ENCODE data around the gene SETD1B. TPM values are rescaled to one million over a fixed set of nuclear protein-coding genes. Genes with fewer than 3 reads are reported as not detected.

The SETD1B gene
- total RNA-seq, 1 experiment from 2014 or later = 40.4 TPM

- H3K27me3 Mint-ChIP-seq (ENCODE audit: low read depth) = no peaks in the 10 kb centered on the region
- H2BK20ac ChIP-seq (ENCODE audit: low read depth, low read length, poor library complexity, severe bottlenecking) = no peak overlapping the region
- H3K36me3 Mint-ChIP-seq (ENCODE audit: insufficient read depth in 1 of 3, low read depth in 3 of 3) = peaks cover 19 to 70% (median 51%) of the 10 kb centered on the region in 3 experiments
- H3K4me1 Mint-ChIP-seq = peaks cover 21 to 26% of the 10 kb centered on the region in 2 experiments
- no CpG with 5 or more reads among the region's 14 CpGs for WGBS (ENCODE audit: extremely low coverage, insufficient read length, low lambda C conversion rate)
- H3K4me3 Mint-ChIP-seq = no peak overlapping the region
- no peaks in the 10 kb centered on the region; a peak in 1 of 5 replicates for H3K9me3 Mint-ChIP-seq
- no peak overlapping the region for H3K14ac ChIP-seq (ENCODE audit: insufficient read depth, low read length)
- peaks cover 2% of the 10 kb centered on the region for H3K79me1 ChIP-seq (ENCODE audit: insufficient read depth, low read depth, low read length, poor library complexity, severe bottlenecking)
- no peak overlapping the region for H2AFZ ChIP-seq (ENCODE audit: low read length)
- peaks cover 5% of the 10 kb centered on the region for H3K23me2 ChIP-seq (ENCODE audit: insufficient read length, low read depth, low read length, poor library complexity, severe bottlenecking)
- no peak for DNase-seq
- no peak overlapping the region for H3T11ph ChIP-seq (ENCODE audit: low read length)
- H2AK5ac ChIP-seq (ENCODE audit: insufficient read length, low read length) = no peak overlapping the region
- H2BK120ac ChIP-seq (ENCODE audit: low read depth, low read length, poor library complexity, severe bottlenecking) = no peak overlapping the region
- H3K56ac ChIP-seq (ENCODE audit: insufficient read length, low read depth, low read length) = no peak overlapping the region
- no peak overlapping the region for H3K23ac ChIP-seq (ENCODE audit: insufficient read length, low read depth, low read length)
- no peak overlapping the region for H3K9ac ChIP-seq (ENCODE audit: extremely low read depth, insufficient read length, low read length)
- H3K27ac Mint-ChIP-seq = no peak overlapping the region
- H3K27ac ChIP-seq (ENCODE audit: insufficient read length, low read depth, low read length) = no peak overlapping the region
- H3K4me1 ChIP-seq (ENCODE audit: insufficient read depth, low read length) = no peaks in the 10 kb centered on the region
- no peak overlapping the region for H4K8ac ChIP-seq (replicated peaks; ENCODE audit: insufficient read length, low read depth, low read length)
- H4K5ac ChIP-seq (ENCODE audit: insufficient read length, low read depth, low read length) = no peak overlapping the region
- H3K79me2 ChIP-seq (ENCODE audit: insufficient read depth, low read length) = peaks cover 3% of the 10 kb centered on the region; the same call in 1 of the 2 replicates
- no peaks in the 10 kb centered on the region for H4K20me1 ChIP-seq (ENCODE audit: control insufficient read depth, insufficient read depth, insufficient read length)
- H3K4me2 ChIP-seq (ENCODE audit: insufficient read depth, insufficient read length, low read length) = no peak overlapping the region
- no peaks in the 10 kb centered on the region for H3K27me3 ChIP-seq (ENCODE audit: insufficient read depth, low read length)
- H3K9me3 ChIP-seq (ENCODE audit: control insufficient read depth, low read depth, low read length) = no peaks in the 10 kb centered on the region
- no peak overlapping the region for H3K4ac ChIP-seq (ENCODE audit: low read depth, low read length)
- no peak overlapping the region for H2BK12ac ChIP-seq (ENCODE audit: insufficient read length, low read depth, low read length)
- H4K91ac ChIP-seq (ENCODE audit: insufficient read length, low read depth, low read length) = no peak overlapping the region
- no peak overlapping the region for H3K18ac ChIP-seq (ENCODE audit: insufficient read length, low read depth, low read length)
- no peak overlapping the region for H2BK15ac ChIP-seq (ENCODE audit: low read depth, low read length)
- TF ChIP-seq, protein P1, sequence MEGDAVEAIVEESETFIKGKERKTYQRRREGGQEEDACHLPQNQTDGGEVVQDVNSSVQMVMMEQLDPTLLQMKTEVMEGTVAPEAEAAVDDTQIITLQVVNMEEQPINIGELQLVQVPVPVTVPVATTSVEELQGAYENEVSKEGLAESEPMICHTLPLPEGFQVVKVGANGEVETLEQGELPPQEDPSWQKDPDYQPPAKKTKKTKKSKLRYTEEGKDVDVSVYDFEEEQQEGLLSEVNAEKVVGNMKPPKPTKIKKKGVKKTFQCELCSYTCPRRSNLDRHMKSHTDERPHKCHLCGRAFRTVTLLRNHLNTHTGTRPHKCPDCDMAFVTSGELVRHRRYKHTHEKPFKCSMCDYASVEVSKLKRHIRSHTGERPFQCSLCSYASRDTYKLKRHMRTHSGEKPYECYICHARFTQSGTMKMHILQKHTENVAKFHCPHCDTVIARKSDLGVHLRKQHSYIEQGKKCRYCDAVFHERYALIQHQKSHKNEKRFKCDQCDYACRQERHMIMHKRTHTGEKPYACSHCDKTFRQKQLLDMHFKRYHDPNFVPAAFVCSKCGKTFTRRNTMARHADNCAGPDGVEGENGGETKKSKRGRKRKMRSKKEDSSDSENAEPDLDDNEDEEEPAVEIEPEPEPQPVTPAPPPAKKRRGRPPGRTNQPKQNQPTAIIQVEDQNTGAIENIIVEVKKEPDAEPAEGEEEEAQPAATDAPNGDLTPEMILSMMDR (conservative IDR thresholded peaks at IDR 0.05) = no peak
- H2BK5ac ChIP-seq (ENCODE audit: insufficient read length, low read length) = no peak overlapping the region
These were observed 10.1 kb downstream of the SETD1B start for GRCh38 chr12:121813951-121814350.

All from H9 (cell line).